Hematopoietic multipotent progenitor cell treated with erythropoietin and hydrocortisone succinate and interleukin-3 and kit ligand, for 8 days (in vitro differentiated cells): ENCODE results near the gene FOXO1.

Experiments used
- DNase-seq: peaks from one replicate; pipeline ENCODE4 v3.0.0-alpha.2; 2015

Gene FOXO1

DNA sequence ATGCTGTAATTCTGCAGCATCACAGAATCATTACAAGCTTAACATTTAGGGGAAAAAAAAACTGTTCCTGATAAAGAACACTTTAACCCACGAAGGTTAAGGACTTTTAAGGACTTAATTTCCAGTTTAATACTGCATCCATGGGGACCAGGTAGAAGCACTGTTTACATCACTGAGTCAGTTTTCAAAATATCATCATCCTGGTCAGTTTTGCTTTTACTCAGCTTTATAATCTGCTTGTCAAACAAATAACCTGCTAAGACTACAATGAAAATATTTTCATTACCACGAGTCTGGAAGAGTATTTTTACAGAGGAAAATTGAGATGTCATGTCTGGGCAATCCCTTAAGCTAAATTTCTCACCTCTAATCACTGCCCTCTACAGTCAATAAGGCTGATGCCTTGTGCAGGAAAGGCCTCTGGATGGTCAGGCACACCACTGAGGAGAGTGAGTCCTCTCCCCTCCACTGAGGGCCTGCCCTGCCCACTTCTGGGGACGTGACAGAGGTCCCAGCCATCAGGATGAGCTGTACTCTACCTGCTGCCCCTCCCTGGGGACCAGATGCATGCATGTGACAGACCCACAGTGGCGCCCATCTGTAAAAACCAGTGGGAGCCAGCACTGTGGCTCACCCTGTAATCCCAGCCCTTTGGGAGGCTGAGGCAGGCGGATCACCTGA lies 31.0 kb downstream of the FOXO1 start:
- DNase-seq = no peak

DNA sequence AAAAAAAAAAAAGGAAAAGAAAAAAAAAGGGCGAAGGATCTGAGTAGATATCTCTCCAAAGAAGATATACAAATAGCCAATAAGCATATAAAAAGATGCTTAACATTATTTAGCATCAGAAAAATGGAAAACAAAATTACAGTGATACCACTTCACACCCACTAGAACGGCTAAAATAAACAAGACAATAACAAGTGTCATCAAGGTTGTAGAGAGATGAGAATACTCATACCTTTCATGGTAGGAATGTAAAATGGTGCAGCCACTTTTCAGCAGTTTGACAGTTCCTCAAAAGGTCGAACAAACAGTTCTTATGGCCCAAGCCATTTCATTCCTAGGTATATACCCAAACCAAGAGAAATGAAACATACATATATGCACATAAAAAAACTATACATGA lies 33.5 kb downstream of the FOXO1 start:
- DNase-seq = no peak

DNA sequence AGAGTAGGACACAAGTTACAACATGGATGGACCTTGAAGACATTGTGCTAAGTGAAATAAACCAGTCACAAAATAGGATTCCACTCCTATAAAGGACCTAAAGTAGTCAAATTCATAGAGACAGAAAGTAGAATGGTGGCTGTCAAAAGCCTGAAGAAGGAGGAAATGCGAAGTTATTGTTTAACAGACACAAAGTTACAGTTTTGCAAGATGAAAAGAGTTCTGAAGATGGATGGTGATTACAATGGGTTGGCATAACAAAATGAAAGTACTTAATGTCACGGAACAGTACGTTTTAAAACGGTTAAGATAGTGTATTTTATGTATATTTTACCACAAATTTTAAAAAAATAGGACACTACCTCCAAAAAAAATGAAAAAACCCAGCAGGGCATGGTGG lies 34.8 kb downstream of the FOXO1 start:
- no peak for DNase-seq

DNA sequence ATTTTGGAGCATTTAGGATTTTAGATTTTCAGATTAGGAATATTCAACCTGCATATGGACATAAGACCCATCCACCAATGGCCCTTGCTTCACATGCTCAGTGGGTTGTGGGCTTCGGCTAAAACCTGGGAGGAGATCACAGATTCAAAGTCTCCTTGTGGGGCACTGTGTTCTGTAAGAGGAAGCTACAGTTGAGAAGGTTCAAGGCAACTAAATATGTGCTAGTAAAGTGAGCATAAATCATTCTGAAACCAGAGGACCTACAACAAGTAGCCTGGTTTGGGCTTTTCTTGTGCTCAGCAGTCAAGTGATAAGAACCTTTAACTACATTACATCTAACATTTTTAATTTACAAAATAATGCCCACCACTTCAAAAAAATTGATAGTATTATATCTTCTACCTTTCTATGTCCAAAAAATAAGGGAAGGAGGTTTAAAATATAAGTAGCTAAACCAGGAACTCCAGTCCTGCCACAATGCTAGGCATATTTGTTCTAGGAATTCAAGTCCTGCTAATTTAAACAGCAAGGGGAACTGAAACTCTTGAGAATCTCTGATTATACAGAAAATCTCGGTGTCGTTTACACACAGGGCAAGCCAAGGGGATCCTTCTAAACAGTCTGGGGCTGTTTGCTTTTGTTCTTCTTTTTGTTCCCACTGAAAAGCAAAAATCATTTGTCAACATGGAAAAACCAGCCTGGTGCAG lies 36.6 kb downstream of the FOXO1 start:
- DNase-seq = no peak

DNA sequence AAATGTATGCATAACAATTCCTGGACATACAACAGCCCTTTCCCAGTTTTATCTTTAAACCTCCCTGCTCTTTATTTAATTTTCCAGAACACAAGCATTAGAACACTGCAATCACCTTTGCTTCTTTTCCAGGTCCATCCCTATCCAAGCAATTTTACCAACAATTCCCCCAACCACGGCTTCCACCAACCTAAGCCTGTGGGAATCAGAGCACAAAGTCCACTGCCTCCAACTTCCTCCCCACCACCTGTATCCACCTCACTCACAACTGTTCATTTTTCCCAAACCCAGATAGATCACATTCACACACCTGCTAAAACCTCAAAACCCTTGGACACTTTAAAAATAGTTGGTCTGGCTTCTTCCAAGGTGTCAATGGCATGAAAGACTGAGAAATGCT lies 39.5 kb downstream of the FOXO1 start:
- DNase-seq = no peak

DNA sequence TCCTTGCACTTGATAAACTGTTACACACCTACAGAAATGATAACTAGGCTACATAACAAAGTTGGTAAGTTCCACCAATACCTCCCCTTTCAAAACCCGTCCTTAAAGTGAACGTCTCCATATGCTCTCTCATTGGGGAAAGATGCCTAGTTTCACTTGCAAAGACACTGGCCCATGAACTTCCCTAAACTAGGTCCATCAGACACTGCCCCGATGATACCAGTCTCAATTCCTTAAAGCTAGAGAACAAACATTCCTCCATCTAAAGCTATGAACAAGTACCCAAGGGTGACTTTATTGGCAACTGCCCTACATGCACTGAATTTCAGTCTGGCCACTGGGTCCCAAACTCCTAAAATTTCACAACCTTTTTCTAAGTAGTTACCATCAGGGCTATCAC lies 39.9 kb downstream of the FOXO1 start:
- DNase-seq = no peak

DNA sequence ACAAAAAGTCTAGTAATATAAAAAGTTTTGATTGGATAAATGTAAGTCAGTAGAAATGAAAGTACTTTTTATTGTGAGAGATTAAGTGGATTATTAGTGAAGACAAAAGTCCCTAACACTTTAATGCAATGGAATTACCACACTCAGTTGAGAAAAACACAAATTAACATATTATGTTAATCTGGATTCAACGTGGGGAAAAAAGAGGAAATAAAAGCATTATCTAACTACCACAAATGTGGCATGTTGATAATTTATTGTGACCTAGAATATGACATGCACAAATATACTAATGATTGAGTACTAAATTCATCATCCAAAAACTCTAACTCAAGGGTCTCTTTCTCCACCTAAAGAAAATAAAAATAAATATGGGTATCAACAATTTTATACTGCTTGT lies 41.5 kb downstream of the FOXO1 start:
- peak; percentile 32 for DNase-seq

DNA sequence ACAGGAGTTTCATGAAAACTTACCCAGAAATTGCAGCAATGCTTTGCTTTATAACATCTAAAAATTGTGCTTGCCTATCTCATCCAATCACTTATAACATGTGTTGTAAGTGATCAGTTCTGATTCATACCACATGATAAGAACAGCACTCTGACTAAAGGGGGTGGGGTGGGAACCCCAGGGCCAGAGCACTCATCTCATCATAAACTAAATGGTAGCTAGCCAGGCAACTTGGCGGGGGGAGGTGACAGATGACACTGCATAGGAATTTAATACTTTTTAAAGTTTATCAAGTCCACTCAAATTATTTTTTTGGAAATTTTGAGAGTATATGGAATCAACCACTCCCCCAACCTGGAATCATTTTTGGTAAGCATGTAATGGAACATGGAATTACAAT lies 42.1 kb downstream of the FOXO1 start:
- no peak for DNase-seq

DNA sequence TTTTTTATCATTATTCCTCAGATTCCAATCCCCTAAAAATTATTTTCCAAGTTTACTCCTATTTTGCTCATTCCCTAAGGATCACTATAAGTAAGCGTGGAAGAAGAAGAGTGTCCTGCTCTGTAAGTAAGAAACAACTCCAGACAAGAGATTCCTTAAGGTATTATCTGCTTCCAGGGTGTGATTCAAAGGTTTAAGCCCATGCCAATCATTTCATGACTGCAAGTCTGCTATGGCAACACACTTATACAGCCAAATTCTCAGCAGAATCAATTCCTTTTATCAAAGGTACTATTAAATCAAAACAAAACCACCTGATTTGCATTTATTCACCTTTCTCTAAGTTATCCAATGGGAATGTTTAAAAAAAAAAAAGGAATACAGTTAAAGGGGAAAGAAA lies 43.7 kb downstream of the FOXO1 start:
- DNase-seq = no peak

DNA sequence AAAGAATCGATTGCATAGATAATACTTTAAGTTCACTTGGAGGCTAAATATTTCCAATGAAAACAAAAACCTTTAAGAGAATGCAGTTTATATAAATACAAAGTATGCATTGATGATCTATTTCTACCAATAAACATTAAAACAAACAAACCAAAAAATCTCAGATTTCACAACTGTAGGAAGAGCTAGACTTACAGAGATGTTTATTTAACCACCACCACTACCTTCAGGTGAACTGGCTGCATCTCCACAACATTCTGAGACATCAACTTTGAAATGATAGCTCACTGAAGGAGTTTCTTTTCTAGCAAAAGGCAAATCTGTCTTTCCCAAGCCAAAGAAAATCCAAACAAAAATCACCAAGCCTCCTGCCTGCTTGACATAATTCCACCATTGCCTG lies 44.2 kb downstream of the FOXO1 start:
- DNase-seq = no peak

DNA sequence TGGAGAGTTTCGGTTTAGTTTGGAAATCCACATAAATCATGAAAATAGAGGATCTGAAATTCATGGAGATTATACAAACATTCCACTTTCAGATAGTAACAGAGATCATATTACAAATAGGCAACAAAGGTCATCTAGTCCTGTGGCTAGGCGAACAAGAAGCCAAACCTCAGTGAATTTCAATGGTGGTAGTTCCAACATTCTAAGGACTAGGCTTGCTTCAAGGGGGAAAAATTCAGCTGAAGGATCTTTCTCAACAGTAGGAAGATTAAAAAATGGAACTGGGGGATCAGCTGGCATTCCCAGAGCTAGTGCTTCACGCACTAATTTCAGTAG lies 47.0 kb downstream of the FOXO1 start:
- no peak for DNase-seq

DNA sequence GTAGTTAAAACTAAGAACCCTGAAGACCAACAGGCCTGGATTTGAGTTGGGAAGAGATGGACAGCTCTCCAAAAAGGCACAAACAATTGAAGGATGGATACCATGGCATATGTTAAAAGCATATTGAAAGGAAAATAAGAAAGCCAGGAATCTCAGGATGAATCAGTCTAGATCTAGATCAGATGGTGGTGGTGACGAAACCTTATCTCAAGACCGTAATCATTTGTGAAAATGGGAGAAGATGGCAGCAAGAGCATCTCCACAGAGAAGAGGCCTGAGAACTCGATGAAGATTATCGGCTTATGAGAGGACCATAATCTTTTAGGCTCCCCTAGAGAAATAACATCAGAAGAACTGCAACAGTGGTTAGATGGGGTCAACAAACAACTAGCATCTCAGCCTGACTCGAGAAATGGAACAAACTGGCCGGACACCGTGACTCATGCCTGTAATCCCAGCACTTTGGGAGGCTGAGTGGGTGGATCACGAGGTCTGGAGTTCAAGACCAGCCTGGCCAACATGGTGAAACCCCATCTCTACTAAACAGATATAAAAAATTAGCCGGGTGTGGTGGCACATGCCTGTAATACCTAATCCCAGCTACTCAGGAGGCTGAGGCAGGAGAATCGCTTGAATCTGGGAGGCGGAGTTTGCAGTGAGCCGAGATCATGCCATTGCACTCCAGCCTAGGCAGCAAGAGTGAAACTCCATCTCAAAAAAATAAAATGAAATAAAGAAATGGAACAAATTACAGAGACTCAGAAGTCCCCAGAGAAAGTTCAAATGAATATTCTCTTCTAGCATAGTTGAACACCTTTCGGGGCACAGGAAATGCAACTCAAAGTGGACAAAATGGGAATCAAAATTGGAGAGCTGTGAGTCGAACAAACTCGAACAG lies 47.6 kb downstream of the FOXO1 start:
- no peak for DNase-seq

DNA sequence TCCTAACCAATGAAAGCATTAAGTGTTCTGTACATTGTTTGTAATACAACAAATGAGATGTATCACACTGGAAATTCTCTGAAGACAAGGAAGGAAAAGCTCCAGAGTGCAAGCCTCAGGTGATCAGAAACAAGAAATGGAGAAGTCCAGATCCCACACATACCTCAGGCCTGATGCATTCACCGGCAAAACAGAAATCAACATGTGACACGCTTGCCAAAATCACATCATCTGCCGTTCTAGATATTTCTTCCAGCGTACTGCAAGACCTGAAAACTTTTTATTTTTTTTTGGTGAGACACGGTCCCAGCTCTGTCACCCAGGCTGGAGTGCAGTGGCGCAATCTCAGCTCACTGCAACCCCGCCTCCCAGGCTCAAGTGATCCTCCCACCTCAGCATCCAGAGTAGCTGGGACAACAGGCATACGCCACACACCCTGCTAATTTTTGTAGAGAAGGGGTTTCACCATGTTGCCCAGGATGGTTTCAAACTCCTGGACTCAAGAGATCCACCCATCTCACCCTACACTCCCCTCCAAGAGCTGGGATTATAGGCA lies 48.6 kb downstream of the FOXO1 start:
- no peak for DNase-seq

DNA sequence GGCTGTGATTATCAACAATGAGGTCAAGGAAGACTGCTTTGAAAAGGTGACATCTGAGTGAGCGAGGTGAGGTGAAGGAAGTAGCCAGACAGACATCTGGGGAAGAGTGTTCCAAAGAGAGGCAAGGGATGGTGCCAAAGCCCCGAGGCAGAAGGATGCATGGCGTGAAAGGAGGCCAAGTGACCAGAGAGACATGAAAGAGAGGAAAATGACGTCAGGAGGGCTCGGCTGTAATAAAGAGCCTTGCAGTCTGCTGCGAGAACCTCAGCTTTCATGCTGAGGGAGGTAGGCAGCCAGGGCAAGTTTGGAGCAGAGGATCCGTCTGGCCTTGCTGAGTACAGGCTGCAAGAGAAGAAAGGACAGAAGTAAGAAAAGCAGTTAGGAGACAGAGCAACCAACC lies 50.8 kb downstream of the FOXO1 start:
- DNase-seq = no peak

DNA sequence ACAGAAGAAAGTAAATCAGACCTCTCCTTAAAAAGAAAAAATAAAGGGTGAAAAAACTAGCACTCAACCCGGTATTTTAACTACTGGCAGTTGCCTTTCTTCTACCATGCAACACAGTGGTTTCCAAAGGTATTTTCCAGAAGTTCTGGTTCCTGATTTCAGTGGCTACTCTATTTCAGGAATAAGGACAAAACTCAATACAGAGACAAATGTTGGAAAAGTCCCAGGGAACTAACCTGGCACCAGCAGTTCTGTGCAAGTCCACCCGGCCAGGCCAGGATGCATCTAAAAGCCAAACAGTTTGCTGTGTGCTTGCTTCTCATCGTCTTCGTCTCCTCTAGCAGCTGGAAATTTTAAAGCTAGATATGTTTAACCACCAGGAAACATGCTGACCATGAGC lies 52.5 kb downstream of the FOXO1 start:
- DNase-seq = no peak

DNA sequence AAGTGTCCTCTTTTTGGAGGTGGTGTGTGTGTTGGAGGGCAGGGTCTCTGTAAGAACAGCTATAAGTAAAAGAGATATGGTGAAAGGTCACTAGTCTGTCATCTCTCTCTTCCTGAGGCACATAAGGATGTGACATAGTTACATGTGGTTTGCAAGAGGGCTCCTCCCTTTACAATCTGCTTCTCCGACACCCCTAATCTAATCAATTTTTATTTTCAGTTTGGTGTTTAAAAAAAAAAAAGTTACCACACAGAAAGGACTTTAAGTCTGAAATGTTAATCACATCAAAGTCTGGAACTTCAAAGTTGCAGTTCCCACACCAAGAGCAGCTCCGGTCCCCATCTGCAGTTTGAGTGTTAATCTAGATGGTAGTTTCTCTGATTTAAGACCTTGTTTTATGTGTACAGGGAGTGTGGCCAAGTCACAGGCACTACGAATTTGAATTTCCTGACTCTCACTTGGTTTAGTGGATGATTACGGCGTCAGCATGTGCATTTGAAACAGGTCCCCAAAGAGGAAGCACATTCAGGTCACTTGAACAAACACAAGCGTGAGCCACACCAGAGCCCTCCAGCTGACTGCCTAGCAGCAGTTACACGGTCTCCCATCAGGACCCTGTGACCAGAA lies 53.1 kb downstream of the FOXO1 start:
- no peak for DNase-seq

DNA sequence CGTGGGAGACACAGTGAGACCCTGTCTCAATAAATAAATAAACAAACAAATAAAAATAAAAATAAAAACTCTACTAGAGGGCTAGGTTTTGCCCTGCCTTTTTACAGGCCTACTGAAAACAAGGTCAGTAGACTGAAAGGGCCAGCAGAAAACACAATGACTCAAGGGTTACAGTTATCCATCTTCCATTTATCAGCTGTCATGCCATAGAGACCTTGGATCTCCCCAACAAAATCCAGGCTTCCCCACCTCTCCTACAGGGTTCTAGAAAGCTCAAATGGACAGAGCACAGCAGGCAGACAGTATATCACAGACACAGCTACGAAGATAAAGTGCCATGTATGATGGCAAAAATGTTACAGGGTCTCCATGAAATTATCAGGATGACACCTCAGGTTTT lies 54.4 kb downstream of the FOXO1 start:
- DNase-seq = no peak

DNA sequence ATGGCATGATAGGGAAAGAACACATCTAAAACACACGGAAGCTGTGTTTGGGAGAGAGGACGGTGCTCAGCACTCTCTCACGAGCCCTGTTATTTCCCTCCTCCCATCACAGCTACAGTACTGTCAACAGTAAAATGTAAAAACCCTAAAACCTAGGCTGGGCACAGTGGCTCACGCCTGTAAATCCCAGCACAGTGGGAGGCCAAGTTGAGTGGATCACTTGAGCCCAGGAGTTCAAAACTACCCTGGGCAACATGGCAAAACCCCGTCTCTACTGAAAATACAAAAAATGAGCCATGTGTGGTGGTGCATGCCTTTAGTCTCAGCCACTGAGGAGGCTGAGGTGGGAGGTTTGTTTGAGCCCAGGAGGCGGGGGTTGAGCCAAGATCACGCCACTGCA lies 54.8 kb downstream of the FOXO1 start:
- no peak for DNase-seq

DNA sequence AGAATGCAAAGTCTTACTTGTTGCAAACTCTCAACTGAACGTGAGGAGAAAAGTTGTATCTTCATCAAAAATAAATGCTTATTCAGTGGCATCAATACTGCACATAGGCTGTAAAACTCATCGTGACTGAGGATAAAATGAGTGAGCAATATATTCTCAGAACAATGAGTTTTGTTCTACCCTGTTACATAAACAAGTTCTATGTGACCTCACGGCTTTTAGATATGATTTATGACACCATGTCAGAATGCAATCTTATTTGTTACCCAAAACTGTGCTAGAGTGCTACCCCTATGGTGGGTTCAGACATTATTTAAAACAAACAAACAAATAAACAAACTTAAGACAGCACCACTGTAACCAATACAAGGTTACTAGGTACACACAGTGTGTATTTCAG lies 55.4 kb downstream of the FOXO1 start:
- DNase-seq = no peak

DNA sequence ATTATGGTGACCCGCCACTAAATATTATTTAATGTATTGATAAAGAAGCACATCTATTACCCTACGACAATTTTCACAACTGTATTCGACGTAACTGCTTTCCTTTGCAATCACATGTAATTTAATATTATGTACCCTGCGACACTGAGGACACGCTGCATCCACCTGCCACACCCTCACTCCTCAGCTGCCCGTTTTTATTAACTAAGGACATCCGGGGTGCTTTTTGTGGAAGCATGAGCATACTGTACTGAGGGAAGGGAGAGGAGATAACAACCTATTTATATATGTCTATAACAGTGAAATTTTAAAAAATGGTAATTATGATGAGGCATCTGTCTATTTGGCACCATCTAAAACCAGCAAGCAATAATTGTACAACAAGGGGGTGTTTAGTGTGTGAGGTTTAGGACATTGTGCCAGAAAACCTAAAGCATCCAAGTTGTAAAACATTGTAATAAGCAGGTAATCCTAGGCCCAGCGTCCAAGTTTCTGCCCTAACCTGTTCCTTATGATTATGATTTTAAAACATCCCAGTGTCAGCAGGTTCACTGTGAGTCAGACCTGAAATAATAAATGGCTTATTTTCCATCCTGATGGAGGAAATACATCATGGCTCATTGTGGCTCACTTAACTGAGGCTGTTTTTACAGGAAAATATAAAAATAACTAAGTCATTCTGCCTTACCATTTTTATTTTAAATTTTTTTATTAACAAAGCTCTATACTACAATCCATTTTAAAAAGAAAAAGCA lies 56.3 kb downstream of the FOXO1 start:
- DNase-seq = no peak

DNA sequence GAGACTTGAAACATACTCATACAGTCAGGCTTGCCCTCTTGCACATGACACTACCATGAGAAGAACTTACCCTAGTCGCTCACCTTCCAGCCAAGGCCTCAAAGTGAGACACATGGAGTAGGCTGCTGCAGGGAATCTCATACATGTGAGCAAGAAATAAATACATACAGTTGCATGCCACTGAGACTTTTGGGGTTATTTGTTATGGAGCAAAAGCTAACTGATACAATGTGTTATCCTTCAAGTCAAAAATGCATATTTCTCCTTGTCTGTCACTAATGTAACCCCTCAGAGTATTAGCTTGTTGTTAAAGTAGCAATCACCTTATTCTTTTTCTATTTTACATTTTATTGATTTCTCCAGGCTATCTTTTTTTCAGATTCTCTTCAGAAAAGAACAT lies 58.1 kb downstream of the FOXO1 start:
- DNase-seq = no peak

DNA sequence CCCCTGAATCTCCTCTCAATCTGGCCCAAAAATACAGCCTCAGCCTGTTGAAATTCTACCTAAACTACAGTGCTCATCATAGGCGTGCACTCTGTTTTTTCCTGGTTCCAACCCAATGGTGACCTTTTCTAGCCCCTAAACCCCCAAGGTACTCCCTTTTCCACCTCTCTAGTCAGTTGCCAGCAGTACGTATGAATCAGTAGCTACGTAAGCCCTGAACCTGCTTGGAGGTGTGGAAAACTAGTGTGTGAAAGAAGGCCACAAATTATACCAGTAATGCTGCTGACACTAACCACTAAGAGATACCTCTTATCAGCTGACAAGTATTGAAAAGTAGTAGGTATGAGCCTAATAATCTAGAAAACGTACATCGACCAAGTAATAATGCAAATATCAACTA lies 60.9 kb downstream of the FOXO1 start:
- no peak for DNase-seq

DNA sequence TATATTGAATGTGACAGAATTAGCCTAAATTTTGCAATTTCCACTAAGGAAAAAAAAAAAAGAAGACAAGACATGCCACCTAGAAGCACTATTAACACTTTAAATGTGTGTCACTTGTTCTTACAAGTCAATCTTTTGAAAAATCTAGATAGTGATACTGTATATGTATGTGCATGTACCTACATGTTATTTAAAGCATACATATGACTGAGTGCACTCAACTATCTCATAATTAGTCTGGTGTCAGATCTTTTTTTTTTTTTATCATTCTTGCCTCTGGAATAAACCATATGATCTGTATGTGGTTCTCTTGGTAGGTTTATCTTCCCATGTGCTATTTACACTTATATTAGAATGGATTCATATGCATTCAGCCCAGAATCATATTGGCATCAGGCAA lies 62.3 kb downstream of the FOXO1 start:
- no peak for DNase-seq
